Aorta (tissue), 5 donors: ENCODE measurements around the gene PDZD7. TPM values are rescaled to one million over a fixed set of nuclear protein-coding genes. Genes with fewer than 3 reads are reported as not detected.

Experiments
- ATAC-seq: fragments of 200-7000 bp; cut with Tn5 transposase; one replicate; pipeline ENCODE4 v1.9.1; 2022; ENCODE audit warnings: moderate library complexity; ENCODE audit not compliant: low FRiP score
- DNase-seq, 2 donors: peaks; one replicate each; pipeline ENCODE4 v3.0.0-alpha.2; 2020
- H3K27ac ChIP-seq, 2 donors: one replicate each; pipeline ENCODE4 v1.5.1; 2013; ENCODE audit warnings: low read length in 2 of 2, mild to moderate bottlenecking in 2 of 2, moderate library complexity in 2 of 2, control low read depth in 1 of 2, inconsistent platforms in 1 of 2, low read depth in 1 of 2
- H3K27me3 ChIP-seq, 2 donors: one replicate each; pipeline ENCODE4 v1.6.1; 2013; ENCODE audit warnings: control low read depth in 1 of 2, low read length in 1 of 2, mild to moderate bottlenecking in 1 of 2, moderate library complexity in 1 of 2; ENCODE audit not compliant: insufficient read depth in 2 of 2, control insufficient read depth in 1 of 2
- H3K36me3 ChIP-seq, 2 donors: one replicate each; pipeline ENCODE4 v1.6.1; 2013; ENCODE audit warnings: control low read depth in 1 of 2, low read length in 1 of 2, mild to moderate bottlenecking in 1 of 2; ENCODE audit not compliant: insufficient read depth in 2 of 2, control insufficient read depth in 1 of 2
- H3K4me1 ChIP-seq, 2 donors: one replicate each; pipeline ENCODE4 v1.6.1; 2013; ENCODE audit warnings: low read length in 2 of 2, control low read depth in 1 of 2, mild to moderate bottlenecking in 1 of 2, moderate library complexity in 1 of 2; ENCODE audit not compliant: insufficient read depth in 2 of 2, control insufficient read depth in 1 of 2
- H3K4me3 ChIP-seq, 2 donors: one replicate each; pipeline ENCODE4 v1.5.1; 2013; ENCODE audit warnings: low read length in 2 of 2, control low read depth in 1 of 2, mild to moderate bottlenecking in 1 of 2
- H3K9me3 ChIP-seq: one replicate; pipeline ENCODE4 v1.6.1; 2013; ENCODE audit warnings: mild to moderate bottlenecking, low read length; ENCODE audit not compliant: control insufficient read depth
- WGBS, 2 donors: extraction: QIAGEN DNeasy Blood & Tissue Kit; methylation state at CpG; one replicate each; pipeline ENCODE4 v1.1.7; 2013; 5-methylcytosine and 5-hydroxymethylcytosine counted together
- intact Hi-C, 2 donors: fragments of 100-400 bp; cut with DNase I; formaldehyde crosslinking; loops; one replicate each; pipeline versions ENCODE4 v1.14.2 to v1.15.0; 2022
- polyA plus RNA-seq, 2 donors: library from polyadenylated mRNA; stranded (reverse); fragments of 200-250 nt; gene quantifications; one replicate each; pipeline ENCODE4 v1.2.3, GENCODE V29; 2013
- total RNA-seq, 2 donors: library from RNA; stranded (reverse); fragmentation: NEBNext Ultra II Directional; extraction: Animal tissue kit (Norgen Biotek cat#: 25700); gene quantifications; one replicate each; pipeline ENCODE4 v1.2.1, GENCODE V29; 2021
- donor health status: healthy with polysubstance abuse.
- donor health status: Bipolar disorder and iron deficiency.
- donor health status: DM: no; HTN: no; CAD: no.
- donor health status: DM: no; HTN: no; CAD: no.
- donor health status: DM: yes; HTN: yes; CAD: no.

Gene PDZD7
- total and polyA plus RNA-seq, 4 donors = 0.97 to 3.9 (median 1.3) TPM

- H3K4me3 ChIP-seq = no peak overlapping the region
- intact Hi-C loops = loop anchor here in 1 of 2 donors (5.0 kb wide), 3 partner anchors 33 to 118 kb away; partner anchors contain the start of genes LZTS2 and SLF2
- WGBS, 2 donors = 9 to 10% methylated on average over 25 of the region's 25 CpGs
- no peak for ATAC-seq
- no peak for DNase-seq
- H3K4me1 ChIP-seq = no peaks in the 10 kb centered on the region
- no peak overlapping the region for H3K27ac ChIP-seq
- H3K9me3 ChIP-seq = no peaks in the 10 kb centered on the region
- H3K27me3 ChIP-seq = no peaks in the 10 kb centered on the region
- peaks cover 0 to 3% of the 10 kb centered on the region in 2 donors for H3K36me3 ChIP-seq
These were observed 317 bp downstream of the PDZD7 start for GRCh38 chr10:101030496-101031127.

- H3K27ac ChIP-seq = no peak overlapping the region
- no peaks in the 10 kb centered on the region for H3K4me1 ChIP-seq
- ATAC-seq = no peak
- no peak for DNase-seq
- no peak overlapping the region for H3K4me3 ChIP-seq
- 58 to 60% methylated on average over 27 of the region's 27 CpGs for WGBS, 2 donors
- no peaks in the 10 kb centered on the region for H3K27me3 ChIP-seq
- intact Hi-C loops = loop anchor here in 1 of 2 donors (5.0 kb wide), 3 partner anchors 32 to 117 kb away; partner anchors contain the start of genes LZTS2 and SLF2
- no peaks in the 10 kb centered on the region for H3K36me3 ChIP-seq
- no peaks in the 10 kb centered on the region for H3K9me3 ChIP-seq
These were observed 1.2 kb downstream of the PDZD7 start for GRCh38 chr10:101029520-101030295.

GRCh38 chr10:101028446-101029337 lies 2.2 kb downstream of the PDZD7 start:
- Histone ChIP-seq H3K36me3 (no peaks in the 10 kb centered on the region), H3K27me3 (no peaks in the 10 kb centered on the region), H3K4me3 (no peak overlapping the region), H3K9me3 (no peaks in the 10 kb centered on the region), H3K27ac (no peak overlapping the region), H3K4me1 (no peaks in the 10 kb centered on the region)
- ATAC-seq (no peak), DNase-seq (no peak)
- intact Hi-C loops = no loop called here
- 79 to 88% methylated on average over 5 to 7 of the region's 7 CpGs for WGBS, 2 donors

GRCh38 chr10:101027106-101027720 lies 3.7 kb downstream of the PDZD7 start:
- intact Hi-C loops = no loop called here
- Histone ChIP-seq H3K4me1 (no peaks in the 10 kb centered on the region), H3K36me3 (no peaks in the 10 kb centered on the region), H3K9me3 (no peaks in the 10 kb centered on the region), H3K27me3 (no peaks in the 10 kb centered on the region), H3K27ac (no peak overlapping the region), H3K4me3 (no peak overlapping the region)
- ATAC-seq (no peak), DNase-seq (no peak)
- WGBS, 2 donors = 83 to 86% methylated on average over 10 of the region's 10 CpGs

GRCh38 chr10:101022967-101023705 lies 7.8 kb downstream of the PDZD7 start:
- no peaks in the 10 kb centered on the region for H3K4me1 ChIP-seq
- no peak overlapping the region for H3K27ac ChIP-seq
- WGBS, 2 donors = 94 to 96% methylated on average over 15 of the region's 15 CpGs
- no peaks in the 10 kb centered on the region for H3K27me3 ChIP-seq
- ATAC-seq (no peak), DNase-seq (no peak)
- H3K4me3 ChIP-seq = no peak overlapping the region
- H3K36me3 ChIP-seq = no peaks in the 10 kb centered on the region
- intact Hi-C loops = no loop called here
- H3K9me3 ChIP-seq = no peaks in the 10 kb centered on the region

GRCh38 chr10:101021692-101022251 lies 9.2 kb downstream of the PDZD7 start:
- H3K4me3 ChIP-seq = no peak overlapping the region
- H3K9me3 ChIP-seq = no peaks in the 10 kb centered on the region
- no peak for ATAC-seq
- no peak for DNase-seq
- WGBS, 2 donors = 89 to 90% methylated on average over 11 of the region's 11 CpGs
- no peaks in the 10 kb centered on the region for H3K4me1 ChIP-seq
- H3K27me3 ChIP-seq = no peaks in the 10 kb centered on the region
- H3K27ac ChIP-seq = no peak overlapping the region
- intact Hi-C loops = no loop called here
- no peaks in the 10 kb centered on the region for H3K36me3 ChIP-seq

GRCh38 chr10:101021239-101021638 lies 9.7 kb downstream of the PDZD7 start:
- no peak for DNase-seq
- Histone ChIP-seq H3K4me1 (no peaks in the 10 kb centered on the region), H3K4me3 (no peak overlapping the region), H3K27ac (no peak overlapping the region), H3K36me3 (no peaks in the 10 kb centered on the region), H3K9me3 (no peaks in the 10 kb centered on the region), H3K27me3 (no peaks in the 10 kb centered on the region)
- no peak for ATAC-seq
- intact Hi-C loops = no loop called here
- 77 to 80% methylated on average over 4 of the region's 4 CpGs for WGBS, 2 donors
